Ramos (cell line): ENCODE results near the gene ADSL.

Experiments used
- in situ Hi-C: fragments of 300-500 bp; cut with MboI; formaldehyde crosslinking; loops from one replicate; pipeline ENCODE4 v1.14.3; 2022; ENCODE audit warnings: low sequenced_read_pairs; ENCODE audit not compliant: unreplicated experiment

ADSL gene

DNA sequence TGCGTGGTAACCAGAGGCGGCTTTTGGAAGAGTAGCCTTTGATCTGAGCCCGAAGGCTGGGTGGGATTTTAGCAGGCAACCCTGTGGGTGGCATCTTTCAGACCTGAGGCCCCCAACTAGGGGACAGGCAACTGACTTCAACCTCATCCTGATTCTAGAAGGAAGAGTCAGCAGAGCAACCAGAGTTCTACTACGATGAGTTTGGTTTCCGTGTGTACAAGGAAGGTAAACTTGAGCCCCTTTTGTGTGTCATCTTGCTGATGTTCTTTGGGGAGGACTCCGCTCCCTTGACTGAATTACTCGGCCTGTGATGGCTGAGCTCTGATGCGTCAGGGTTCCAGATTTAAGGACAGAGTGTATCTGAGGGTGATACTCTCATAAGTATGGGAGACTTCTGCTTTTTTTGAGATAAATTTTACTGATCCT lies 55.7 kb downstream of the ADSL start:
- in situ Hi-C loops, result no loop called here

GRCh38 chr22:40403141-40403540 lies 56.8 kb downstream of the ADSL start:
- in situ Hi-C loops, result no loop called here

DNA sequence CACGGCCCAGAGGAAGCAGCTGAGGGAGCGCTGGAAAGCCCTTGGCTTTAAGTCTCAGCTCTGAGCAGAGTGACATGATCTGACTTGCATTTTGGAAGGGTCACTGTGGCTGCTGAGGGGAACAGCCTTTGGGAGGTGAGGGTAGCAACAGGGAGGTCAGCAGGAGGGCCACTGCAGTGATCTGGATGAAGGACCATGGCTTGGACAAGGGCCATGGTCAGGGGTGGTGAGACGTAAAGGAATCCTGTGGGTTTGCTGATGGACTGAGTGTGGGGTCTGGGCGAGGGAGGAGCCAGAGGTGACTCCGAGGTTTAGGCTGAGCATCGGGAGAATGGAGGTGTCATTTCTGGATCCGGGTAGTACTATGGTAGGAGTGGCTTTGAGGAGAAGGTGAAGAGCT lies 57.4 kb downstream of the ADSL start:
- in situ Hi-C loops, result no loop called here

DNA sequence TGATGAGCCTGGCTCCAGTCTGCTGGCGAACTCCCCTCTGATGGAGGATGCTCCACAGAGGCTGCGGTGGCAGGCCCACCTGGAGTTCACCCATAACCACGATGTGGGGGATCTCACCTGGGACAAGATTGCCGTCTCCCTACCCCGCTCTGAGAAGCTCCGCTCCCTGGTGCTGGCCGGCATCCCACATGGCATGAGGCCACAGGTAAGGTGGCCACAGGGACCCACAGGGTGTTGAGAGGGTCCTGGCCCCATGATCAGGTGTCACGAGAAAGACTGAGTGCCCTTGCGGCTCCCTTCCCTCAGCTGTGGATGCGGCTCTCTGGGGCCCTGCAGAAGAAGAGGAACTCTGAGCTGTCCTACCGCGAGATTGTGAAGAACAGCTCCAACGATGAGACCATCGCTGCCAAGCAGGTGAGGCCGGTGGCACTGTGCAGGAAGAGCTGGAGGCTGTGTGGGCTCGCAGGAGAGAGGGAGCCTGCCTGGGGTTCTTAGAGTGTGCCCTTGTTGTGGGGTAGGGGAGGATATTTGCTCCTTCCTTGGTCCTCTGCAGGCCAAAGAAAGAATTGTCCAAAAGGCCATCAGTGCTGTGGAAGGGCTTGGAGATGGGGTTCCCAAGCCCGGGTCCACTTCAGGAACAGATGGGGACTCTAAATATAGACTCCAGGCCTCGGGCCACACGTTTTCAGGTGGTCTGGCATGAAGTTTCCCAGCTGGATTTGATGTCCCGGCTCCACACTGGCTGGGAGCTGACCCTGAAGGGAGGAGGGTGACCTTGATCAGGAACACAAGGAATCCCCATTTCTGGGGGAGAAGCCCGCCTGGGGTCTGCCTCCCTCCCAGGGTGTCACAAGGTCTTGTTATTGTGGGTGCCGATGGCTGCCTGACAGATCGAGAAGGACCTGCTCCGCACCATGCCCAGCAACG lies 58.2 kb downstream of the ADSL start:
- in situ Hi-C loops, result no loop called here

DNA sequence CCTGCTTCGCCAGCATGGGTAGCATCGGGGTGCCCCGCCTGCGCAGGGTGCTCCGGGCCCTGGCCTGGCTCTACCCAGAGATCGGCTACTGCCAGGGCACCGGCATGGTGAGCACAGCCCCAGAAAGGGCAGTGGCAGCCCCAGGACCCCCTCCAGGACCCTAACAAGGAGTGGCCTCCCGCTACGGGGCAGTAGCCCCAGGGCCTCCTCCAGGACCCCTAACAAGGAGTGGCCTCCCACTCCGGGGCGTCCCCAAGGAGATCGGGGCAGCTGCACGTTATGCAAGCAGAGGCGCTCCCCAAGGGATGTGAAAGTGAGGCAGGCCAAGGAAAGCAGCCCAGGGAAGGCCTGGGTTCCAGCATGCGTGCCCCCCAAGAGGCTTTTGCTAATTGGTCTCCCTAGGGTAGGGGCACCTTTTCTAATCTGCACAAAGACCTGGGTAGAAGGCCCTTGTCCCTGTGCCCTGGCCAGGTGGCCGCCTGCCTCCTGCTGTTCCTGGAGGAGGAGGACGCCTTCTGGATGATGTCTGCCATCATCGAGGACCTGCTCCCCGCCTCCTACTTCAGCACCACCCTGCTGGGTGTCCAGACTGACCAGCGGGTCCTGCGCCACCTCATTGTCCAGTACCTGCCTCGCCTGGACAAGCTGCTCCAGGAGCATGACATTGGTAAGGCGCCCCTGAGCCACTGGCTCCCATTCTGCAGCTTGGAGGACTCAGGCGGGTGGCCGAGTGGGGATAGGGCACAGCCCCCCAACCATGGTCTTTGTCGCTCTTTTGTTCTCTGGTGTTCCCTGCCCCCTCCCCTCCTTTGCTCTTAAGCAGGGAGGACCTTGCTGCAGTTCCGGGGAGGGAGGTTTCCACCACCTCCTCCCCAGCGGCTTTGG lies 59.1 kb downstream of the ADSL start:
- in situ Hi-C loops, result no loop called here

GRCh38 chr22:40406063-40406890 lies 60.0 kb downstream of the ADSL start:
- in situ Hi-C loops, result no loop called here

DNA sequence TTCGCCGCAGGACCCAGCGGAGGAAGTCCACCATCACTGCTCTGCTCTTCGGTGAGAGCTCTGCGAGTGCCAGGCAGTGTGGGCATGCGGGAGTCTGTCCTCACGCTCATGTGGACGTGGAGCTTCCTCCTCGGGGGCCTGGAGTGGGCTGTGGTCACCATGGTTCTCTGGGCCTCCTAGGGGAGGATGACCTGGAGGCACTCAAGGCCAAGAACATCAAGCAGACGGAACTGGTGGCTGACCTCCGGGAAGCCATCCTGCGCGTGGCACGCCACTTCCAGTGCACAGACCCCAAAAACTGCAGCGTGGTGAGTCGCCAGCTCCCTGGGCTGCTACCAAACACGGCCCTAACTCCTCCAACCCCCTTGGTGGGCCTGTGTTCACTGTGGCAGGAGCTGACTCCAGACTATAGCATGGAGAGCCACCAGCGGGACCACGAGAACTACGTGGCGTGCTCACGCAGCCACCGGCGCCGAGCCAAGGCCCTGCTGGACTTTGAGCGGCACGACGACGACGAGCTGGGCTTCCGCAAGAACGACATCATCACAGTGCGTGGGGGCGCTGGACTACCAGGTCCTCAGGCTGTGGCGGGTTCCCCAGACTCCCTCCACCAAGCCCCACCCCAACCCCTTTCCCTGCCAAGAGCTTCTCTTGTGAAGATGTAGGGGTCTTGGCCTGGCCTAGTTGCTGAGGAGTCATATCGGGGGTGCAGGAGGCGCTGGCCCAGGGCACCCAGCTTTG lies 60.9 kb downstream of the ADSL start:
- in situ Hi-C loops, result no loop called here

- in situ Hi-C loops, result no loop called here
These were observed 61.8 kb downstream of the ADSL start for GRCh38 chr22:40407831-40408717.

DNA sequence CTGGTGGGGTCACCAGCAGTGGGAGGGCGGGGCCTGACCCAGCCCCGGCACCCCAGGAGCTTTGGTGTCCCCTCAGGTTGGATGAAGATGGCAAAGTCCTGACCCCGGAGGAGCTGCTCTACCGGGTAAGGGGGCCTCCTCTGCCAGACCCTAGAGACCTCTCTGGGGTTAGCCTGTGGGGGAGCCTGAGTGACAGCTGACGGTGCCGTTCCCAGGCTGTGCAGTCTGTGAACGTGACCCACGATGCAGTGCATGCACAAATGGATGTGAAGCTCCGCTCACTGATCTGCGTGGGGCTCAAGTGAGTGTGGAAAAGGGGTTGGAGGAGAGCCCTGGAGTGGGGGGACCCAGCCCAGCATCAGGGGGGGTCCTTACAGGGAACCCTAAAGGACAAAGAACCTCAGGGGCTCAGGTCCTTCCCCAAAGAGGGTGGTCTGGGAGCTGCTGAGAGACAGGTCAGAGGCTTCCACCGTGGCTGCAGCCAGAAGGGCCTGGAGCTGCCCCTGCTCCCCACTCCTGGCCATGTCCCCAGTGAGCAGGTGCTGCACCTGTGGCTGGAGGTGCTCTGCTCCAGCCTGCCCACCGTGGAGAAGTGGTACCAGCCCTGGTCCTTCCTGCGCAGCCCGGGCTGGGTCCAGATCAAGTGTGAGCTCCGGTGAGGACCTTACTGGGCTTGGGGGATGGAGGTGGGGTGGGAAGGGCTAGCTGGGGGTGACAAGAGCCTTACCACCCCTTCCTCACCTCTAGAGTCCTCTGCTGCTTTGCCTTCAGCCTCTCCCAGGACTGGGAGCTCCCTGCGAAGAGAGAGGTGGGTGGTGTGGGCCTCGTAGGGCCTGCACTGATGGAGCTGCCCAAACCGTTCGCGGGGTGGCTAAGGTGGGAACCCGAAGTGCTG lies 62.7 kb downstream of the ADSL start:
- in situ Hi-C loops, result no loop called here

DNA sequence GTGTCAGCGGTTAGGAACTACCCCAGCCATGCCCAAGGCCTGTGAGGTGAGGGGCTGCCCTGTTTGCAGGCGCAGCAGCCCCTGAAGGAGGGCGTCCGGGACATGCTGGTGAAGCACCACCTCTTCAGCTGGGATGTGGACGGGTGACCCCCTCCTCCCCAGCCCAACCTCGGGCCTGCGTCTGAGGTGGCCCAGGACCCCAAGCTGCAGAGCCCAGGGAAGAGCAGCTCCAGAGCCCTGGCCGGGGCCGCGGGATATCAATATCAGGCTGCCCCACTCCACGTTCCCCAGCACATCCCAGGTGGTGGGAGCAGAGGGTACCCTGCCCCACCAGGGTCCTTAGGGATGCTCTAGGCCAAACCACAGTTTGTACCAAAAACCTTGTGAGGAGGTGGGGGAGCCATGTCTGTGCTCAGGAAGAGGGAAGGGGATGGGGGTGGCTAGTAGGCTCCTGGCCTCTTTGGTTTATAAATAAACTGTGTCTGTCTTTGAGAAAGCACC lies 63.4 kb downstream of the ADSL start:
- in situ Hi-C loops, result no loop called here

DNA sequence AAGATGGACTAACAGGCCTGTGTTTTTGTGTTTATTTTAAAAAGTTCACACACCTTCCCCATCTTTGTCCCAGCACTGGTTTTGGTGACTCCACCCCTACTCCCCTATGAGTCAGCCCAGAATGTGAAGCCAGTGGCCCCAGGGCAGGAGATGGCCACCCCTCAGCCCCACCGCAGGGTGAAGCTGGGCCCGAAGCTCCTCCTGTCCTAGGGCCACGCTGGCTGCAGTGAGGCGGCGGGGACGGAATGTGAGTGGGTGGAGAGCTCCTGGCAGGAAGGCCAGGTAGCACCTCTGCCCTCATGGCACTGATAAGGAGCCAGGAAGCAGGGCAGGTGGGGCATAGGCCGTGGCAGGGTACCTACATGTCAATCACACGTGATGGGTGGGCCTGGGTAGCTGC lies 64.0 kb downstream of the ADSL start:
- in situ Hi-C loops, result no loop called here

DNA sequence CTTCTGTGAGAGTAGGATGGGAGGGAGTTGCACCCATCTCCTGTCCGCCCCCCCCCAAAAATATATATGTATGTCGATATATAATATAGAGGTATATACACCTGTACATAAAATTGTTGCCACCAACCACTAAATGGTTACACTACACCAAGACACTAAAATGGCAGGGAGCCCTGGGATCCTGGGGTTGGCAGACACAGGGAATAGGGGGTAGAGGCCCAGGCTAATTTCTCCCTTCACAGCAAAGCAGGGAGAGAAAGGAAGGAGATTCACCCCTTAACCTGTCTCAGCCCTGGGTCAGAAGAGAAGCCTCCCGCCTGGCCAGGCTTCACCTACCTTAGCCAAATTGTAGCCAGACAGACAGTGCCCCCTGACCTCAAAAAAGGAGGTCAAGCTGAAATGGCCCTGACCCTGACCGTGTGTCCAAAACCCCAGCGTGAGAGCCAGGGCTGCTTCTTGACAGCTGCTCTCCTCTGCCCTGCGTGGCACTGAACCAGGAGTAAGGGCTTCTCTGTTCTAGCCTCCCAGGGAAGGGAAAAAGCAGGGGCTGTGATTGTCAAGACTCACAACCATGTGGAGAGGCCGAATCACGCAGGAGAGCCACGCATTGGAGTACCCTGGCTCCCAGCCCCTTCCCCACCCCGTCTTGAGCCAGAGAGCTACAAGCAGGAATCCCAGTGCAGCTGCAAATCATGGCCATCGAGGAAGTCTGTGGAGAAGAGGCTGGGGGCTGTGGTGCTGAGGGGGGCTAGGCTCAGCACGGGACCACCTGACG lies 64.6 kb downstream of the ADSL start:
- in situ Hi-C loops, result no loop called here

DNA sequence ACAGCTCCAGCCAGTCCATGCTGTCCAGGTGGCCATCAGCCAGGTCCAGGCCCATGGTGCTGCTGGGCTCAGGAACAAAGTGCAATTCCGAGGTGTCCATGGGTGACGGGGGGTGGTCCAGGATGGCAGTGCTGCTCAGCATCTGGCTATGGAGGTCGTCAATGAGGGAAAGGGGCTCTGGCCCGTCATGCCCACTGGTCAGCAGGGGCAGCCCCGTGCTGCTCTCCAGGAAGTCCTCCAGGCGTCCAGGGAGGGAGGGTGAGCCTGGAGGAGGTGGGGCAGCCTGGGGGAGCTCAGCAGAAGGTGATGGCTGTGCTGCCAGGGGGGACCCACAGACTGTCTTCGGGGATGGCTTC lies 65.2 kb downstream of the ADSL start:
- in situ Hi-C loops, result no loop called here

- in situ Hi-C loops, result no loop called here
These were observed 66.1 kb downstream of the ADSL start for GRCh38 chr22:40412441-40412840.

GRCh38 chr22:40413873-40414272 lies 67.6 kb downstream of the ADSL start:
- in situ Hi-C loops, result no loop called here

DNA sequence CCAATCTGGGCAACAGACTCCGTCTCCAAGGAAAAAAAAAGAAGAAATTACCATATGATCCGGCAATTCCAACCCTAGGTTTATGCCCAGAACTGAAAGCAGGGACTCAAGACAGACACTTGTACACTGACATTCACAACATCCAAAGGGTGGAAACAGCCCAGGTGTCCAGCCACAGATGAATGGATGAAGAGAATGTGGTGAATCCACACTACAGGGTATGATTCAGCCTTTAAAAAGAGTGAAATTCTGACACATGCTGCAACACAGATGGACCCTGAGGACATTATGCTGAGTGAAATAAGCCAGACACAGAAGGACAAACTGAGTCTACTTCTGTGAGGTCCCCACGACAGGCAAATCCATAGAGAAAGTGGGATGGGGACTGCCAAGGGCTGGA lies 68.0 kb downstream of the ADSL start:
- in situ Hi-C loops, result no loop called here
